HG03571 (cell line): ENCODE measurements around the gene C19orf18.
A peak's percentile ranks its signal among the peaks of the same experiment; 100 is the strongest.
"Not testable (repeated sequence)": the region's sequence is repeated elsewhere in the genome, so short reads cannot be mapped to it uniquely, and the experiment has no call there.

Source experiments
- ATAC-seq: cut with Tn5 transposase; IDR thresholded peaks from one replicate; pipeline ENCODE4 v1.9.1; 2021; ENCODE audit not compliant: unreplicated experiment

The C19orf18 gene

DNA sequence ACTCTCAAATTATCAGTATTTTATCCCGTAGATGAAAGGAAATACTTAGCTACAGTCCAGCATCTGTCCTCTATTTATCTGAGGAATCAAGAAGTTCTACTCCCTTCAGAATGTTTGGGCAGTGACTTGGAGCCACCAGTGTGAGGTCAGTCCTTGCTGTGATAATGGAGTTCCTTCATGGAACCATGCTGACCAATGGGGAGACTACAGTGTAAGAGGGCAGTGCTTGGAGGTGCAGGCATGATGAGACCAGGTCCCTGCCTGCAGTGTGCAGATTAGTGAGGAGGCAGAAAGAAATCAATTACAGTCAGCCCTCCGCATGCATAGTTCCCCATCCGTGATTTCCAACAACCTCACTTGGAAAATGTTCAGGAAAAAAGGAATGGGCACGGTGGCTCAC, at the start of gene C19orf18:
Gene C19orf18 (minus strand): TSS at position 101 of the 400 bp plus-strand sequence. CDS start 102 bp downstream, outside the sequence.
- no peak for ATAC-seq

GRCh38 chr19:58022283-58022660, 47.9 kb upstream of the C19orf18 start:
- no peak for ATAC-seq

- ATAC-seq, result no peak
Measured at GRCh38 chr19:58021541-58022282, 47.4 kb upstream of the C19orf18 start.

- no peak for ATAC-seq
Measured at GRCh38 chr19:58020129-58020528, 45.8 kb upstream of the C19orf18 start.

GRCh38 chr19:58014141-58014540, 39.8 kb upstream of the C19orf18 start:
- ATAC-seq, result no peak

- ATAC-seq, result no peak
Measured at GRCh38 chr19:58010507-58010906, 36.2 kb upstream of the C19orf18 start.

DNA sequence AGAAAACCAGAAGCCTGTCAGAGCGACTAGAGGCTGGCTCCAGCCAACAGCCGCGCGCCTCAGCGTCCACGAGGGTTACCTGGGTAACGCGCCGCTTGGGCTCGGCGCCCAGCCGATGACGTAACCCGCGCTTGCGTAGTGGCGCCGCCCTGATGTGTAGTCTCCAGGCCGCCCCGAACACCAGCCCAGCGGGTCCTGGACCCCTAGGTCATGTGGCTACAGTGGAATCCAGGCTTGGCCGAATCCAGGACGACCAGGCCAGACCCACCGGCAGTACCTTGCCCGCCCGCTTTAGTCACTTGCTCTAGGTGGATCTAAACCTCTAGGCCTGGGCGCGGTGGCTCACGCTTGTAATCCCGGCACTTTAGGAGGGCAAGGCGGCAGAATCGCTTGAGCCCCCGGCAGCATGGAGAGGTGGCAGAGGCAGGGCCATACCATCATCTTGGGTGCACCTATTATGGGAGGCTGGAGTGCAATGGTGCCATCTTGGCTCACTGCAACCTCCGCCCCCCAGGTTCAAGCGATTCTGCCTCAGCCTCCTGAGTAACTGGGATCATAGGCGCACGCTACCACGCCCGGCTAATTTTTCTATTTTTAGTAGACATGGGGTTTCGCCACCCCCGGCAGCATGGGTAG, 35.5 kb upstream of the C19orf18 start:
- ATAC-seq, result no peak

DNA sequence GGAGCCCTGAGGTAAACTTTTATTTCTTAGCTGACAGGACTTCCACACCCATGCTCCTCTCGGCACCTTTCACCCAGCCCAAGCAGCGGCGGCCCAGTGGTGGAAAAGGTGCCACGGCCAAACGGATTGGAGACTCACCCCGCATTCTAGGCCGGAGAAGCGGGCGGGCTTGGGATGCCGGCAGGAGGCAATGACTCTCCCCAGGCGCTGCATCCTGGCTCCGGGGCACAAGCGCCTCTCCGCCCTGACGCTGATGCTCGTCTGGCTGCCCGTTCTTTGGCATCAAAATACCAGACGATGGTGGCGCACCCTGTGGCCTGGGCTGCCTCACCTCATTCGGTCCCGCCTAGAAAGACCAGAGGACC, 34.9 kb upstream of the C19orf18 start:
- no peak for ATAC-seq

DNA sequence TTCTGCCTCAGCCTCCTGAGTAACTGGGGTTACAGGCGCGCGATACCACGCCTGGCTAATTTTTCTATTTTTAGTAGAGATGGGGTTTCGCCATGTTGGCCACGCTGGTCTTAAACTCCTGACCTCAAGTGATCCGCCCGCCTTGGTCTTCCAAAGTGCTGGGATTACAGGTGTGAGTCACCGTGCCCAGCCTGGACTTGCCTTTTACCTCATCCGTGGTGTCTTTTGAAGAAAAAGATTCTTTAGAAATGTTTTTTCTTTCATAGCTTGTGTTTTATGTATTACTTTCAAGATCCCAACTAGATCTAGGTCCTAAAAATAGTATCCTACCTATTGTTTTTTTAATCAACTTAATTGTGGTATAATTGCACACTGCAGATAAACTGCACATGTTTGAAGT, 34.5 kb upstream of the C19orf18 start:
- not testable (repeated sequence) for ATAC-seq

DNA sequence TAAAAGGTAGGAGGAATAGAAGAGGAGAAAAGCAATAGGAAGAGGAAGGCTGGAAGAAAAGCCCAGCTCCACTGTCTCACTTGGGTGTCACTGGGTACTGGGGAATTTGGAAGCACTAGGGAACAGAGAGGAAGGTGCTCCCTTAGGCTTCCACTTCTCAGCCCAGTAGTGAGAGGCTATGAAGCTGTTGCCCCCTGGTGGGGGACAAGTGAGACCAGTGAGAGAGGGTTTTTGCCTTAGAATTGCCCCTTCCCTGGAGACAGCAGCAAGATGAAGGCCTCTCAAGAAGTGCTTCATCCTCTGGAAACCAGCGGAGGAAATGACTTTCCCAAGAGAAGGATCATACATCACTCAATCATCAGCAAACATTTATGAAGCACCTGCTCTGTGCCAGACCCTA, 33.0 kb upstream of the C19orf18 start:
- ATAC-seq, result no peak

GRCh38 chr19:58003174-58003828, 29.0 kb upstream of the C19orf18 start:
- ATAC-seq, result no peak

DNA sequence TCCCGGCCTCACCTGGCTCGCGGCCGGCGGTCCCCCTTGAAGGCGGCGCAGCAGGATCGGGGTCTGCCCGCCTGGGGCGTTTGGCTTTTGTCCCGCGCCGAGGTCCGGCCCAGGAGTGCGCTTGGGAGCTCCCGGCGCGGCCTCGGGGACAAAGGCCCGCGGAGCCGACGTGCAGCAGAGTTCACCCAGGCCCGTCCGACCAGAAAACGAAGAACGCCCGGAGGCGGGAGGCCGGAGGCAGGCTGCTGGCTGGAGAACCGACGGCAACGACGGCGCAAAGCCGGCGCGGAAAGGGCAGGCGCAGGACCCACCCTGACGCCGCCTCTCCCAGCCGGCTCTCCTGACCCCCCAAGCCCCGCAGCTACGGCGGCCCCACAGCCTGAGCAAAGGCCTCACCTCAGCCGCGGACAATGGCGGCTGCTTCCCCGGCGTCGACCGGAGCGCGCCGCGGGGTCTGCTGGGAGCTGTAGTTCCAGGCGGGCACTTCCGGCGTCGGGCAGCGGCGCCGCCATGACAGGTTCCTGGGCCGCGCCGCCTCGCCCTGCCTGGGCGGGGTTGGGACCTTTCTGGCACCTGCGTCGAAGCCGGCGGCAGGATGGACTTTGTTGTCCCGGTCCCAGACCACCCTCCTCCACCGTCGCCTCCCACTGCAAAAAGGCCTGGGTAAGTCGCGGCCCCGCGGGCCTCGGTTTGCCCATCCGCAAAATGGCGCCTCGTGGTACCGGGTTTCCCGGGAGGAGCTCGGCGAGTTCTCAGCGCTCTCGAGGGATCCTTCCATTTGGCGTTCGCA, 28.2 kb upstream of the C19orf18 start, which contains the start of gene ZNF606:
Gene ZNF606 (minus strand): TSS at position 437 of the 790 bp plus-strand sequence. CDS start 1,501 bp downstream, outside the sequence.
- ATAC-seq, result peak; percentile 88

DNA sequence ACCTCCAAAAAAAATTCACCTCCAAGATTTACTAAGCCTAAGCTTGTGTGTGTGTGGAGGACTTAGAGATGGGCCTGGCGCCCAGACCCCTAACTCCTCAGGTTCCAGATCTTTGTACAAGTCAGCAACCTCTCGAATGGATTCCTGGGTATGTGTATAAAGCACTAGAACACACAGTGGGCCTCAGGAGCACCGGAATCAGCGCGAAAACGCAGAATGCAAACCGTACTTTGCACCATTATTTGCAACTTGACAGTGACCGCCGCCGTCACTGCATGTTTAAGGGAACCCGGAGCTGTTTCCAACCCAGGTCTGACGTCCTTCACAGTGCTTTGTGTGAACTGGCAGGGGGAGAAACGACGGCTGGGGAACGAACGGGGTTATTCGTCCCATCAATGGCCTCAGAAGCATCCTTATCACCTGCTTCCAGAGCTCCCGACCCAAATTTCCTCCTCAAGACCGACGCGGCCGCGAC, 27.6 kb upstream of the C19orf18 start:
- no peak for ATAC-seq

GRCh38 chr19:58000677-58001076, 26.3 kb upstream of the C19orf18 start:
- no peak for ATAC-seq

GRCh38 chr19:57992841-57993240, 18.5 kb upstream of the C19orf18 start:
- ATAC-seq, result no peak

- ATAC-seq, result no peak
Measured at GRCh38 chr19:57978586-57979289, 4.4 kb upstream of the C19orf18 start.

- no peak for ATAC-seq
Measured at GRCh38 chr19:57964761-57965160, 9.6 kb downstream of the C19orf18 start.

GRCh38 chr19:57961785-57962184, 12.5 kb downstream of the C19orf18 start:
- ATAC-seq, result no peak

GRCh38 chr19:57954996-57955395, 19.3 kb downstream of the C19orf18 start:
- no peak for ATAC-seq

GRCh38 chr19:57949702-57950101, 24.6 kb downstream of the C19orf18 start:
- no peak for ATAC-seq
